ENCODE measurements around the gene MGLL.

MGLL gene

DNA sequence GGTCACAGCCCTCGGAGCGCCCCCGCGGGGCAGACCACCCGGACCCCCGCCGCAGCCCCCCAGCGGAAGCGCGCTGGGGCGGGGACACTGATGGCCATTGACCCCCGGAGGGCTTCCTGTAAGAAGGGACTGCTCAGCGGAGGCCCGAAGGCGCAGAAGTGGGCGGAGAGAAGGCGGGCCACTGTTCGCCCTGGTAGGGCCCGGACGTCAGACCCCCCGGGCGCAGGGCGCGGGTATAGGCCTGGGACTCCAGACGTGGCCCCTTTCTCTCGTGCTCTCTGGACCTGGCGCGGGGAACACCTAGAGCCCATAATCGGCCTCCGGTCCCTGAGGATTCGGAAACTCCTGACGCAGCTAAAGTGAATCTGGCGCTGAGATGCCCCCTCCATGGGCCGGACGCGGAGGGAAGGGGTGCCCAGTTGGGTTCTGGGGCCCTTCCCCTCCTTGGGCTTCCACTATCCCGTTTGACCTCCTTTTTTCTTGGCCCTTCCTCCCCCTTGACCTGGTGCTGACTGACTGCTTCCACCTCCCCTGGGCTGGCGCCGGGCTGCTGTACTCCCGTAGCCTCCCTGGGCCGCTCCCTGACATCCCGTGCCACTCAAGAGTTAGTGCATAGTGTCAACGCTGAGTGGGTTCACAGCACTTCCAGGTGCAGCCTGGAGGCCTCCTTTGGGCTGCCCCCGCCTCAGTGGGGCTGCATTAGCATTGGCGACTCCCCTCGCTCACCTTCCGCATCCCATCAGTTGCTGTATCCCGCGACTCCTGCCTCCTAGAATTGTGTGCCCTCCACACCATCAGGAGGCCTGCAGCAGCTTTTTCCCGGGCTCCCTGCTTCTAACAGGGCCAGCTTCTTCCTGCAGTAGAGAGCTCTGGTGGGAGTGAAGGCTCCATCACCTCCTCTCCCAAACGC, 148.9 kb downstream of the MGLL start:
- intact Hi-C loops (cut with DNase I): no loop called here
- peak in 9 of 10 donors; percentile 14 to 91 (median 33) for DNase-seq

DNA sequence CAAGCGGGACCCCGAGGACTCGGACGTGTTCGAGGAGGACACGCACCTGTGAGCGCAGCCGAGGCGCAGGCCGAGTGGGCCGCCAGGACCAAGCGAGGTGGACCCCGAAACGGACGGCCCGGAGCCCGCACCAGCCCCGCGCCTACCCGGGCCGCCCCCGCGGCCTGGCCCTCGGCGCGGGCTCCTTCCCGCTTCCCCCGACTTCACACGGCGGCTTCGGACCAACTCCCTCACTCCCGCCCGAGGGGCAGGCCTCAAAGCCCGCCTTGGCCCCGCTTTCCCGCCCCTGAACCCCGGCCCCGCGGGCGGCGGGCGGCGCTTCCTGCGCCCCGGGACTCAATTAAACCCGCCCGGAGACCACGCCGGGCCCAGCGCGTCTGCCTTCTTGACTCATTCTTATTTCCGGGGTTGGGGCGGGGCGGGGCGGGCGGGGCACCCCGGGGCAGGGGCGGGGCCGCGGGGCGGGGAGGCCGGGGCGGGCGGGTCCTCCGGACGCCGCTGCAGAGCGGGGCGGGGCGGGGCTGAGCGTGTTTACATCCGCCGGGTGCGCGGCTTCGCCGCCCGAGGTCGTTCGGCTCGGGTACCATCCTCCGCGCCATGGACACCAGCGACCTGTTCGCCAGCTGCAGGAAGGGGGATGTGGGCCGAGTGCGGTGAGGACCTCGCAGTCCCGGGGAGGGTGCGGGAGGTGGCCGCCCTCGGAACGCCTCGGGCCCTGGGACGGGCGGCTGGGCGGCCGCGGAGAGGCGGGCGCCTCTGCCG, 149.7 kb downstream of the MGLL start, which contains the start of gene ABTB1:
TSS of gene ABTB1 (plus strand) at position 524 of the 762 bp plus-strand sequence. CDS start at position 598, 74 bp downstream.
- DNase-seq: peak; percentile 61 to 97 (median 78)
- intact Hi-C loops (cut with DNase I): no loop called here

DNA sequence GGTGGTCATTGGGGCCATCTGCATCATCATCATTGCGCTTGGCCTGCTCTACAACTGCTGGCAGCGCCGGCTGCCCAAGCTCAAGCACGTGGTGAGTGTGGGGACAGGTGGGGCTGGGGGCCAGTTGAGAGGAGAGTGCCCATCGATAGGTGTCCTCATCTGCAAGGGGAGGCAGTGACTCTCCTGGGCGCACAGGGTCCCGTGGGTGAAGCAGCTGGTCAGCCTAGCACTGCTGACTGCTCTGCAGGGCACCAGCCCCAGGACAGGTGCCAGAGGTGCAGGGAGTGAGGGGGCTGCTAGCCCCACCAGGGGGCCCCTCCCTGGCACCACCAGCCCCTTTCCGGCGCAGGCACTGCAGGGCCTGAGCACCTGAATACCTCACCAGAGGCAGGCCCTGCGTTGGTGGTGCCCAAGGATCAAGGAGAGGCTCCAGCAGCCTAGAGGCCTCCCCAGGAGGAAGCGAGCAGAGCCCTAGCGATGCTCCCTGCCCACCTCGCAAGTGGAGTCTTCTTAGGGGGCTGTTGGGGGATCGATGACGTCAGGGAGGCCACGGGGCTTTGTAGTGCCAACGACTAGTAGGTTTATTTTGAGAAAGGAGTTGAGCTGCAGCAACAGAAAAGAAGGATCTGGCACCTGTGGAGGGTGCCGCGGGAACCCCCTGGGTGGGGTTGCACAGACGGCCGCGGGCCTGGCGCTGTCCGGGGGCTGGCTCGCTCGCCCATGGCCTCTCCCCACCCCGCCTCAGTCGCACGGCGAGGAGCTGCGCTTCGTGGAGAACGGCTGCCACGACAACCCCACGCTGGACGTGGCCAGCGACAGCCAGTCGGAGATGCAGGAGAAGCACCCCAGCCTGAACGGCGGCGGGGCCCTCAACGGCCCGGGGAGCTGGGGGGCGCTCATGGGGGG, 150.5 kb downstream of the MGLL start:
- intact Hi-C loops (cut with DNase I): no loop called here
- peak in 6 of 10 donors; percentile 7 to 89 (median 52) for DNase-seq

DNA sequence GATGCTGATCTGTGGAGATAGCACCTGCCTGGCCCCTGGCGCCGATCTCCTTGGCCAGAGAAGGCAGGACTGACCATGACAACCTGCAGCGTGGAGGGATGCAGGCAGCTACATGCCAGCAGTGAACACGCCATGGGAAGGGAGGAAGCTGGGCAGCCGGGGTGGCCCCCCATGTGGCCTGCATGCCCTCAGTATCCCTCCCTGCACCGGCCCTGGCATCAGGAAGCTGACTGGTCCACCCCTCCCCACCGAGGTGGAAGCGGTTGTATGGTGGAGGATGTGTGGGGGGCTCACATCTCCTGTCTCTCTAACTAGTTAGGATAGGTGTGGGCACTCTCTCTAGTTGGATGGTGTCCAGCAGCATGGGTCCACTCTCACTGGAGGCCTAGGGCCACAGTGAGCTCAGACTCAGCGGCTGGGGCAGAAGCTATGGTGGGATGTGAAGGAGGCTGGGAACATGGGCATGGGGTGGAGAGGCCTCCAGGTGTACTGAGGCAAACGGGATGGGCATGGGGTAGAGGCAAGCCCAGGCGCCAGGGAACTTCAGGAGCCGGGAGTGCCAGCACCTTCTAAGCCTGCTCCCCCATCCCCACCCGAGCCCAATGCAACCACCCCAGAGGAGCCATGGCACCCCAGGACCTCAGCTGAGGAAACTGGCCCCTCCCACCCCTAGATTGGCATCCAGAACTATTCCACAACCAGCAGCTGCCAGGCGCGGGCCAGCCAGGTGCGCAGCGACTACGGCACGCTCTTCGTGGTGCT, 151.4 kb downstream of the MGLL start:
- intact Hi-C loops (cut with DNase I): no loop called here
- DNase-seq: peak in 5 of 10 donors; percentile 5 to 81 (median 41)

DNA sequence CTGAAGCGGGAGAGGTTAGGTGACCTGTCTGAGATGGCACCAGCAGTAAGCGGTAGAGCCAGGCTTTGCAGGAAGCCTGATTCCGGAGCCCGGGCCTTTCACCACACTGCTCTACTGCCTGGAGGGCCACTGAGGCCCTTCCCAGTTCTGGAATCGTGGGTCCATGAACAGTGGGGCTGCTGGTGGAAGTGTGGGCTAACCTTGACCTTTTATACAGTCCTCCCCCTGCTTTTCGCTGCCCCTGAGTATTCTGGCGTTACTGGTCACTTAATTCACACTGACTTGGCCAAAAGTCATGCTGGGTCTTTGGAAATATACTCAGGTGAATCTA, 152.1 kb downstream of the MGLL start:
- intact Hi-C loops (cut with DNase I): no loop called here
- DNase-seq: peak in 1 of 10 donors; percentile 4

DNA sequence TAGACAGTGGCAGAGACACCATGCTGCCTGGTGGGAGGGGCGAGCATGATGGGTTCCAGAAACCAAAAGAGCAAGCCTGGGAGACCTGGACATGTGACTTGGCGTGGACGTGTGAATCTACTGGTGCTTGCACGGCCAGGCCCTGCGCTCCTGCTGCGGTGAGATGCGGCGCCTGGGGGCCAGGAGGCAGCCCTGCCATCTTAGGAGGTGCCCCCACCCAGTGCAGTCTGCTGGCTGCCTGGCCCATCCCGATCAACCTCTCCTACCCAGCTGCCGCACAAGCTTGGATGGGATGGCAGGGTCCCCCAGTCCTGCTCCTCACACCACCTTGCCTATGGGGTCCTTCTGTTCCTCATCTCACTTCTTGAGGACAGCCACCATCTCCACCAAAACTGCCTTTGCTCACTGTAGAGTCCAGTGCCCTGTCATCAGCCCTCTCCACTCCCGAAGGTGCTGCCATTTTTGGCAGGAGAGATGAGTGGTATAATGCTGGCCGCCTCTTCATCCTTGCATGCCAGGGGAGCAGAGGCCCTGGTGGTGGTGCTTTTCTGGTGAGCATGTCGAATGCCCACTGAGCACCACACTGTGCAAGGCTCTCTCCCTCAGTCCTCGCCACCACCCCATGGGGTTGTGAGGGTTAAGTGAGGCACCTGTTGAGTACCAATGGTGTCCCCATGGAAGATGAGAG, 152.6 kb downstream of the MGLL start:
- intact Hi-C loops (cut with DNase I): no loop called here
- peak in 4 of 10 donors; percentile 6 to 71 (median 53) for DNase-seq

DNA sequence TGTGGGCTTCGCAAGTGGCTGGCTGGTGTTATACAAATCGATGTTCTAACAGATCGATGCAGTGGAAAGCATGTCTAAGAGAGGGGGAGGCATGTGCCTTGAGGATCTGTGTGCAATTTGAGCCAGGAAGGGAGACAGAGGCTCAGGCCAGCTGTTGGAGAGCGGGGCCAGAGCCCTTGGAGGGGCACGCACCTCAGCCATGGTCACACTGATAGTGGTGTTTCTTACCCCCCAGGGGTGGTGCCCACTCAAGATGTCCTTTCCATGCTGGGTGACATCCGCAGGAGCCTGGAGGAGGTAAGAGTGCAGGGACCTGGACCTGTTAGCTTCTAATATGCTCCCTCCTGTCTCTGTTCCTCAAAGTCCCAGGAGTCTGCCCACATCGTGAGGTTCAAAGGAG, 153.4 kb downstream of the MGLL start:
- intact Hi-C loops (cut with DNase I): no loop called here
- DNase-seq: peak in 4 of 10 donors; percentile 5 to 56 (median 39)

DNA sequence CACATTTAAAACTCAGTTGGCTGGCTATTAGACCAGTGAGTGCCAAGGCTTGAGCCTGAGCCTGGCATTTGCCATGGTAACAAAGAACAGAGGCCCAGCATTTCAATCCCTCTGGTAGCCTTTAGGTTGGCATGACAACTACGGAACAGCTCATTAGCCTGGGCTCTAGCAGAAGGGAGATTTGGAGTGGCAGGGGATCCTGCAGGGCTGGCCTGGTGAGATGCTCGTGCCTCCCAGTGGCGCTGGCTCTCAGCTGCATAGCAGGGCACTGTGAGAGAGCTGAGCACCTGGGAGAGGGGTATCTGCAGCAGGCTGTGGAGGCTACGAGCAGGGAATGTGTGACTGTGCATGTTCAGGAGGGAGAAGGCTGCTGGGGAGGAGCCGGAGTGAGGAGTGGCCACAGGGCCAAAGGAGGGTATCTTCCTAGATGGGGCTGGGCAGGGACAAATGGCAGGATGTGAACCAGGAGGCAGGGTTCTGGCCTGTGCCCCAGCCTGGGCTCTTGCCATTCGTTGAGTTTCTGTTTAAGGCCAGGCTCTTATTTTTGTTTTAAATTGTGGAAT, 155.1 kb downstream of the MGLL start:
- intact Hi-C loops (cut with DNase I): no loop called here
- DNase-seq: peak in 7 of 10 donors; percentile 28 to 92 (median 70)

DNA sequence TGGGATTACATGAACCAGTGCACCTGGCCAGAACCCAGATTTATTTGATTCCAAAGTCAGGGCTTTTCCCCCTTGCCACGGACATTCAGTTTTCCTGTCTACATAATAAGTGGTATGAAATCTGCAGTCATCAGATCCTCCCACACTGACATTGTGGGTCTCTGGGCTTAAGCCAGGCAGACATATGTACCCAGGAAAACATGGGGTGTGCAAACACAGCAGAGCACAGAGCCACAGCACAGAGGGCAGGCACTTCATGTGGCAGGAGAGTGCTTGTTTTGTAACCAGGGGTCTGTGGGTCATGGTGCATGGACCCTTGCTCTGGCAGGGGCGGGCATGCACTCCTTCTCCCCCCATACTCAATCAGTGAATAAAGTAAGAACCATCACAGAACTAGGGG, 155.6 kb downstream of the MGLL start:
- peak in 3 of 10 donors; percentile 27 to 70 (median 41) for DNase-seq

DNA sequence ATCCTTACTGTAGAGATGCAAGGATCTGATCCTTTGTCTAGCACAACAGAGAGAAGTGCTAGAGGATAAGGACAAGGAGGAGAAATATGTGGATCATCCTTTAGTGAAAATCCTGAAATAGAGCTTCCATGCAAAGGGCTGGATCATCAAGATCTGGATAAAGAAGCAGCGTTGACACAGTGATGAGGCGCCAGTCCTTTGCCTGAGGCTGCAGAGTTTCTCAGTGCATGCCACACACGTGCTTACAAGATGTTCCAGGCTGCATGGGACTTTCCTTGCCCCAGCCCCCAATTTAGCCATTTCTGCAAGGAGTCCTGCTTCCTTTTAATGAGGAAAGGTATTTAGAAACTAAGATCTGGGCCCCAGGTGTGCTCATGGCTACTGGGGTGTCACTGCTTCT, 156.7 kb downstream of the MGLL start:
- DNase-seq: peak in 2 of 10 donors; percentile 29 to 34
- intact Hi-C loops (cut with DNase I): no loop called here

More for the DNA sequence above, 155.6 kb downstream of the MGLL start:
- intact Hi-C loops (cut with DNase I): no loop called here

DNA sequence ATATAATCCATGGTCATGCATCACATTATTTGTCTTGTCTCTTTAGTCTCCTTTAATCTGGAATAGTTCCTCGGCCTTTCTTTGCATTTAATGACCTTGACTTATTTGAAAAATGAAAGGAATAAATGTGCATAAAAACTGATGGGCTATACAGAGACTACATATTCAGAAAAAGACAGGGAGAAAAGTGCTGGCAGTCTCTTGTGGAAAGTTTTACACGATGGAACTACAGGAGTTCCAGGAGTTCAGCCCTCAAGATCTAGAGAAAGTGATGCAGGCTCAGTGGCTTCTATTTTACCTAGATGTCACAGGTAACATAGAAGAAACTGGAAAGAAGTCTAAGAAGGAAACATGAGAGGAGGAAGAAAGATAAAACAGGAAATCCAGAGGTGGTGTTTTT, 157.2 kb downstream of the MGLL start:
- DNase-seq: no peak
- intact Hi-C loops (cut with DNase I): no loop called here

DNA sequence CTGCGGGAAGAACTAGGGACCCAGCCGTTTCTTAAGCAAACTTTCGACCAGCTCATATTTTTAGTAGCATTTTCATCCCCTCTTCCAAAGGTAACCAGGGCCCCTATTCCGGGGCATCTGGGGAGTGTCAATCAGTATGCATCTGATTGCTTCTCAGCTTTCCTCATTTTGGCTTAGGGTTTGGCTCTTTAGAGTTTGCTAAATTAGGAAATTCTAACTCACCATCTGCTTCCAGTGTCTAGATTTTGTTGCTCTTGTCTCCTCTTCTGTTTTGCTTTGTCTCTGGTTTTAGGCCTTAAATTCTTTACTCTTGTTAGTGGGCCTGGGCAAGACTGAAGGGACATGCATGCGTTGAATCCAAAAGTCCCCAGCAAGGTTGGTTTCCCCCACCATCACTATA, 159.2 kb downstream of the MGLL start:
- DNase-seq: peak in 2 of 10 donors; percentile 3 to 24
- intact Hi-C loops (cut with DNase I): no loop called here

DNA sequence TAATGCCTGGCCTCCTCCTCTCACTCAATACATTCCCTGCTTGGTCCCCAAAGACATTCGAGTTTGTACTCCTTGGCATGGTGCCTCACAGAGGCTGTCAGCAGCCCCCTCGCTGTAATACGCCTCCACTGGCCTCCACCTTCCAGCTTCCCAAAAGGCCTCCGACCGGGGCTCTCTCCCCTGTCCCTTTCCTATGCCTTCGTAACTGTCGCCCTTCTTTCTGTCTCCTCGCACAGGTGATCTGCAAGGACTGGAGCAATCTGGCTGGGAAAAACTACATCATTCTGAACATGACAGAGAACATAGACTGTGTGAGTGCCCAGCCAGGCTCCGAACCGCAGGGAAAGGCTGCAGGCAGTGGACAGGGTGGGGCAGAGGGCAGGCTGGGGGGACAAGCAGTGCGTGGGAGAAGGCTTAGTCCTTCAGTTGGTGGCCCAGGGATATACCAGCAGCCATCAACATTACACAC, 160.3 kb downstream of the MGLL start:
- intact Hi-C loops (cut with DNase I): no loop called here
- peak in 3 of 10 donors; percentile 49 to 70 (median 55) for DNase-seq

DNA sequence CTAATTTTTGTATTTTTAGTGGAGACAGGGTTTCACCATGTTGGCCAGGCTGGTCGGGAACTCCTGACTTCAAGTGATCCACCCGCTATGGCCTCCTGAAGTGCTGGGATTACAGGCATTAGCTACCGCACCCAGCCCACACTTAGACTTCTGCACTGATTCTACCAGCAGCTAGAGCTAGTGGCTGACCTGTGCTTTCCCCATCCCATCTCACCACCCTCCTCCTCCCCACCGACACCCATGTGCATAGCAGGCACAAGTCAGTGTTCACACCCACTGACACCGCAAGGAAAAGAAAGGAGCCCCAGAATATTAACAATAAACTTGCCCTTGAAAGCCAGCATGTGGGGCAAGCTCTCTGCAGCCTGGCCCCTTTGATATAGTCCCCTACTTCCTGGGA, 160.7 kb downstream of the MGLL start:
- DNase-seq: peak in 2 of 10 donors; percentile 8 to 33
- intact Hi-C loops (cut with DNase I): no loop called here

DNA sequence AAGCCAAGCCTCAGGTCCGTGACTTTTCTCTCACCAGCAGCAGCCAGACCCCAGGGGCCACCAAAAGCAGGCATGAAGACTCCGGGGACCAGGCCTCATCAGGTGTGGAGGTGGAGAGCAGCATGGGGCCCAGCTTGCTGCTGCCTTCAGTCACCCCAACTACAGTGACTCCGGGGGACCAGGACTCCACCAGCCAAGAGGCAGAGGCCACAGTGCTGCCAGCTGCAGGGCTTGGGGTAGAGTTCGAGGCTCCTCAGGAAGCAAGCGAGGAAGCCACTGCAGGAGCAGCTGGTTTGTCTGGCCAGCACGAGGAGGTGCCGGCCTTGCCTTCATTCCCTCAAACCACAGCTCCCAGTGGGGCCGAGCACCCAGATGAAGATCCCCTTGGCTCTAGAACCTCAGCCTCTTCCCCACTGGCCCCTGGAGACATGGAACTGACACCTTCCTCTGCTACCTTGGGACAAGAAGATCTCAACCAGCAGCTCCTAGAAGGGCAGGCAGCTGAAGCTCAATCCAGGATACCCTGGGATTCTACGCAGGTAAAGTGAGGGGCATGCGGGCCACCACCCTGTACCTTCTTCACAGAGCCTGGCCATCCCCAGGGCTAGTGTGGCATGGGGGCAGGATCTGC, 161.6 kb downstream of the MGLL start:
- DNase-seq: peak in 3 of 10 donors; percentile 42 to 59 (median 58)

DNA sequence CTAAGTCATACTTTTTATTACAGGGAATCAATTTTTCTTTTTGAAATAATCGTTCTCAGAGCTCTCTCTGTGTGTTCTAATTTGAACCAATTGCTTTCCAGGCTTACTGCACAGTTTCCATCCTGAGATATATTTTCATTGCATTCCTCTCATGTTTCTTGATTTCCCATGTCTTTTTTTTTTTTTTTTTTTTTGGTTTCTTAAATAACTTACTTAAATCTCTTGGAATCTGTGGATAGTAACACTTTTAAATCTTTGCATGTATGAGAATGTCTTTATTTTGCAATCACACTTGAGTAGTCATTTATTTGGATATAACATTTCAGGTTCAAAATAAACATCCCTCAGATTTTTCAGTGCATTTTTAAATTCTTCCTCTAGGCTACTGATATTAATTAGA, 164.1 kb downstream of the MGLL start:
- no peak for DNase-seq
- intact Hi-C loops (cut with DNase I): no loop called here

More for the DNA sequence above, 161.6 kb downstream of the MGLL start:
- intact Hi-C loops (cut with DNase I): no loop called here

DNA sequence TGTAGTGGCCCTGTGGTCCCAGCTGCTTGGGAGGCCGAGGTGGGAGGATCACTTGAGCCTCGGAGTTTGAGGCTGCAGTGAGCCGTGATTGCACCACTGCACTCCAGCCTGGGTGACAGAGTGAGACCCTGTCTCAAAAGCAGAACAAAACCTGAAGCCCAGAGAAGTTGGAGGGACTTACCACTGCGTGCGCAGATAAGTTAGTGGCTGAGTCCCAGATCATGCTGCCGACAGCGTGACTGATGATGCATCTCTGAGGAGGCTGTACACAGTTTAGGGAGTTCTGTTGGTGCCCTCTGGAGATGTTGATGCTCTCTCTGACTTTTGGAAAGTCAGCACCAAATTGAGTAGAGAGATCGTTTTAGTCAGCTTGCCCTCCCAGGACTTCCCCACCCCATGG, 165.4 kb downstream of the MGLL start:
- DNase-seq: peak in 2 of 10 donors; percentile 12
- intact Hi-C loops (cut with DNase I): no loop called here

DNA sequence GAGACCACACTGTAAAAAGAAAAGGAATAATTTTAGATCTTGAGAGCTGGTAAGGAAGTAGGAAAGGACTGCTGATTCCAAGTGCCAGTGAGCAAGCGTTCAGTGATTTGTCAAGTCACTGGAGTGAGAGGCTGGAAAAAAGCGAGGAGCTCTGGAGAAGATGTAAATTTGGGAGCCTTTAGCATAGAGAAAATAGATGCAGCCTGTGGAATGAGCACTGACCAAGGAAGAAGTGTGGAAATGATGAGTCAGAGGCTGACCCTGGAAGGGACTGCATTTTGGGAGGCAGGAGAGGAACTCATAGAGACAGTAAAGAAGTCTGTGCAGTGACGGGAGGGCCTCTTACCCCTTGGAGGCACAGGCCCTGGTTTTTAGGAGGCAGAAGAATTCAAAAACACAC, 166.7 kb downstream of the MGLL start:
- peak in 2 of 10 donors; percentile 35 for DNase-seq
- intact Hi-C loops (cut with DNase I): no loop called here
